ENCODE data around the gene WHRN. TPM values are rescaled to one million over a fixed set of nuclear protein-coding genes. Genes with fewer than 3 reads are reported as not detected.

WHRN gene
- total RNA-seq, 1 donor from 2014 or later = 3.2 TPM

GRCh38 chr9:114366334-114367128, 138.7 kb downstream of the WHRN start:
- H3K4me3 Mint-ChIP-seq (ENCODE audit: unreplicated experiment) = no peak overlapping the region
- TF ChIP-seq CTCF (IDR thresholded peaks at IDR 0.05; ENCODE audit: partially characterized antibody, unreplicated experiment) = no peak
- no peak overlapping the region for H3K27ac Mint-ChIP-seq (ENCODE audit: unreplicated experiment)
- no peak for DNase-seq
- peaks cover 3% of the 10 kb centered on the region for H3K27me3 Mint-ChIP-seq (ENCODE audit: unreplicated experiment)
- H3K9me3 Mint-ChIP-seq (ENCODE audit: unreplicated experiment) = peaks cover 5% of the 10 kb centered on the region
- H3K36me3 Mint-ChIP-seq (ENCODE audit: unreplicated experiment) = no peaks in the 10 kb centered on the region
- peaks cover 17% of the 10 kb centered on the region for H3K4me1 Mint-ChIP-seq (ENCODE audit: low read depth, unreplicated experiment)

DNA sequence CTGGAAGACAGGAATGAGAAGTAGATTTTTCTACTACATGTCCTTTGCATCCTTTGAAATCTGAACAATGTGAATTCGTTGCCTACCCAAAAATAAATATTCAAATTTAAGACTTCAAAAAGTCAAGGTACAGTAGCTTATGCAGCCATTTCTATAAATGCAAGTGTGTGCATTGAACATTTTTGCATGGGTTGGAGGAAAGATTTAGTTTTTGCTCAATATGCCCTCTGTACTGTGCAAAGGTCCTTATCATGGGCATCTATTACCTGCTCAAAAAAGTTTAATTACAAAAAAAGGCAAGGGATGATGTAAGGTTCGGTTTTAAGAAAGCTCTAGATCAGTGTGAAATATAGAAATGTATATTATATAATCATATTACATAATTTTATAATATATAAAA, 140.1 kb downstream of the WHRN start:
- no peak overlapping the region for H3K4me3 Mint-ChIP-seq (ENCODE audit: unreplicated experiment)
- DNase-seq = no peak
- peaks cover 7% of the 10 kb centered on the region for H3K27me3 Mint-ChIP-seq (ENCODE audit: unreplicated experiment)
- H3K27ac Mint-ChIP-seq (ENCODE audit: unreplicated experiment) = no peak overlapping the region
- H3K36me3 Mint-ChIP-seq (ENCODE audit: unreplicated experiment) = no peaks in the 10 kb centered on the region
- H3K9me3 Mint-ChIP-seq (ENCODE audit: unreplicated experiment) = peaks cover 8% of the 10 kb centered on the region
- peaks cover 9% of the 10 kb centered on the region for H3K4me1 Mint-ChIP-seq (ENCODE audit: low read depth, unreplicated experiment)
- no peak for TF ChIP-seq CTCF (IDR thresholded peaks at IDR 0.05; ENCODE audit: partially characterized antibody, unreplicated experiment)

- Mint-ChIP-seq H3K4me1 (ENCODE audit: low read depth, unreplicated experiment) (peaks cover 1% of the 10 kb centered on the region), H3K4me3 (ENCODE audit: unreplicated experiment) (no peak overlapping the region), H3K9me3 (ENCODE audit: unreplicated experiment) (peaks cover 5% of the 10 kb centered on the region), H3K27ac (ENCODE audit: unreplicated experiment) (no peak overlapping the region), H3K27me3 (ENCODE audit: unreplicated experiment) (peaks cover 7% of the 10 kb centered on the region), H3K36me3 (ENCODE audit: unreplicated experiment) (no peaks in the 10 kb centered on the region)
- DNase-seq = no peak
- no peak for TF ChIP-seq CTCF (IDR thresholded peaks at IDR 0.05; ENCODE audit: partially characterized antibody, unreplicated experiment)
These were observed 140.9 kb downstream of the WHRN start for GRCh38 chr9:114364134-114365041.

DNA sequence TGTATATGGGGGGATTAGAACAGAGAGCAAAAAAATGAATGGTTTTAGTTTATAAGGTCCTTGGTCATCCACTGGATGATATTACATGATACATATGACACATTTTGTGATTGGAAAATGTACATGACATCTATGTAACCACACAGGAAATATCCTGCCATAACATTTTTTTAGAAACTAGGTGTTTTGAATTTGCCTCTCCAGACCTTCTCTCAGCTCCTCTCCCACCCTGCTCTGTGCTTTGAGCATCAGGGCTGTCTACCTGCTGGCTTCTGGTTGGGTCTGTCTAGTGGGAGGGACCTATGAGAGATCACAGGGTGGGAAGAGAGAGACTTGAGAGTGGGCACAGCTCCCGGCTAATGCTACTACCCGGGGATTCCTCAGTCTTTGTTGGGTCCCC, 141.8 kb downstream of the WHRN start:
- TF ChIP-seq CTCF (IDR thresholded peaks at IDR 0.05; ENCODE audit: partially characterized antibody, unreplicated experiment) = no peak
- no peak overlapping the region for H3K27ac Mint-ChIP-seq (ENCODE audit: unreplicated experiment)
- no peak overlapping the region for H3K4me3 Mint-ChIP-seq (ENCODE audit: unreplicated experiment)
- DNase-seq = no peak
- no peaks in the 10 kb centered on the region for H3K4me1 Mint-ChIP-seq (ENCODE audit: low read depth, unreplicated experiment)
- peaks cover 5% of the 10 kb centered on the region for H3K9me3 Mint-ChIP-seq (ENCODE audit: unreplicated experiment)
- peaks cover 7% of the 10 kb centered on the region for H3K27me3 Mint-ChIP-seq (ENCODE audit: unreplicated experiment)
- H3K36me3 Mint-ChIP-seq (ENCODE audit: unreplicated experiment) = no peaks in the 10 kb centered on the region
